Measurements from ENCODE around the gene ARSI.

The ARSI gene

GRCh38 chr5:150289551-150290390 is 12.9 kb downstream of the ARSI start, which contains the start of gene CAMK2A:
Gene CAMK2A, minus strand, starts transcription at chr5:150289773. Its CDS starts 148 bp downstream, at chr5:150289625.
- DNase-seq, result peak; percentile 72

GRCh38 chr5:150288791-150289190 is 13.9 kb downstream of the ARSI start:
- no peak for DNase-seq

DNA sequence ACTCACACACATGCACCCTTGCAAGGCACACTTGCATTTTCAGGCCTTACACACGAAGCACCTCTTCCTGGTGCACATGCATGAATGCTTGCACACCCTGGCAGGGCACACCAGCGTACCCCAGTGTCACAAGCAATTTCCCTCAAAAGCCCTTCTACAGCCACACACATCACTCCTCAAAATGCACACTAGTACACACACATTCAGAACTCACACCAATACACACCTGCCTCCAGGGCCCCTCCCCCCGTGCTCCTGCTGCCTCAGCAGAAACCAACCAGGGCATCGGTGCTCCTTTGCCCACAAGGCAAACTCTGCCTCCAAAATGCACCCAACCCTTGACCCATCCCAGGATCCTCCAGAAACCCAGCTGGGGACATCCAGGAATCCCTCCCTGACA is 14.3 kb downstream of the ARSI start:
- DNase-seq, result no peak

DNA sequence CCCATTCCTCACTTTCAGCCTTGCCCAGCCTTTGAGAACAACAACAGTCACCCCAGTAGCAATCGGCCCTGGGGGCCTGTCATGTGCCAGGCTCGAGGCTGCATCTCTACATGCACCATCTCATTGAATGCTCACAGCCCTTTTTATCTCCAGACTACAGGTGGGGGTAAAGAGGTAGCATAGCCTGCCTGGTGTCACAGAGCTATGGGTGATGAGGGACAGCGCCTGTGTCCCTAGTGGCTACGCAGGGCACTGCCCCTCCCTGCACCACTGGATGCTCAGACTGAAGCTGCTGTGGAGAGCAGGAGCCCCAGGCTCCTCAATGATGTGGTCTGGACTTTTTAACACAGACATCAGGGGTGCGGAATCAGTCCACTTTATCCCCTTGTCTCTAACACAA is 15.9 kb downstream of the ARSI start:
- no peak for DNase-seq

DNA sequence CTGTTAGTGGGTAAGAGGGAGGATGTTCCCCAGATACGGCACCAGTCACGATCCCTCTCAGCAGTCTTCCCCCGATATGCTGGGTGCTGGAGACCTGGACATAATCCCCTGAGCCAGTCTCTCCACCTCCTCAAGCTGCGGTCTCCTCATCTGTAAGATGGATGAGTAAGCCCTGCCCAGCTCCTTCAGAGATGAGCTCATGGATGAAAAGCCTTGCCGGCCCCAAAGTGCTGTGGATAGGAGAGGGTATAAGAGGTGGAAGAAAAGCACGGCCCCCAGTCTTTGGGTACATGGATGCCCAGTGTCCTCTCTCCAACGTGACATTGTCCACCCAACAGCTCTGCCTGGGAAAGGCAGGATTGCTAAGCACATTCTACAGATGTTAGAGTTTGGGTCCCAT is 17.6 kb downstream of the ARSI start:
- no peak for DNase-seq

DNA sequence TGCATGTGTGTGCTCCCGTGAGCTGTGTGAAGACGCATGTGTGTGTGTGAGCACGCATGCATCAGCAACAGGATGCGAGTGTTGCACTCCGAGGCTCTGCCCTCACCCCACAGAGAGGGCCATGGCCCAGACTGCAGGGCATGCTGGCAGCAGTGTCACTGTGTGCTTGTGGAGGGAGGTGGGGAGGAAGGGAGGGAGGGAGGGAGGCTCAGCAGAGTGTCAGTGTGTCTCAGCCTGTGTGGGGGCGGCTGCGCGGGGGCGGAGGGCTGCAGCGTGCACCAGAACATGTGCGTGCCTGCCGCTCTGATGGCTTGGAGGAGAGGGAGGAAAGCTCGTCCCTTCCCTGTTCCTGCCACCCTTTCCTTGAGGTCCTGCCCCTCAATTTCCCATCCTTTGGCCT is 18.4 kb downstream of the ARSI start:
- no peak for DNase-seq

- no peak for DNase-seq
Observed at GRCh38 chr5:150283904-150284303, 18.8 kb downstream of the ARSI start.

DNA sequence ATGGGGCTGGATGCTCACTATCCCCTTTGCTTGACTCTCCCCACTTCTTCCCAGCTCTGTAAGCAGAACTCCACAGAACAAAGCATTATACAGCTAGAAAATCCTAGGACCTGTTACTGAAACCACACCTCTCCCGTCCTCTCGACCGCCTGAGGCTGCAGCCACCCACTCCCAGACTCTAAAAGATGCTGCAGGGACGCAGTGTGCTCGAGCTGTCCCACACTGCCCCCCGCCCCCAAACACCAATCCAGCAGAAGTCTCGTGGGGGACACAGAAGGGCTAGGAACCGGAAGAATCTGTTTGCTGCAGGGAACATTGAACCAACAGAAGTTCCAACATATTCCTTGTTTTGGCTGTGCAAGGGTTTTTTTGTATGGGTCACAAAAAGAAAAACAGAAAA is 20.7 kb downstream of the ARSI start:
- no peak for DNase-seq

GRCh38 chr5:150279330-150280020 is 23.2 kb downstream of the ARSI start:
- no peak for DNase-seq

- no peak for DNase-seq
Observed at GRCh38 chr5:150278916-150279315, 23.8 kb downstream of the ARSI start.

GRCh38 chr5:150278046-150278730 is 24.5 kb downstream of the ARSI start:
- DNase-seq, result no peak

GRCh38 chr5:150277043-150277442 is 25.7 kb downstream of the ARSI start:
- no peak for DNase-seq

DNA sequence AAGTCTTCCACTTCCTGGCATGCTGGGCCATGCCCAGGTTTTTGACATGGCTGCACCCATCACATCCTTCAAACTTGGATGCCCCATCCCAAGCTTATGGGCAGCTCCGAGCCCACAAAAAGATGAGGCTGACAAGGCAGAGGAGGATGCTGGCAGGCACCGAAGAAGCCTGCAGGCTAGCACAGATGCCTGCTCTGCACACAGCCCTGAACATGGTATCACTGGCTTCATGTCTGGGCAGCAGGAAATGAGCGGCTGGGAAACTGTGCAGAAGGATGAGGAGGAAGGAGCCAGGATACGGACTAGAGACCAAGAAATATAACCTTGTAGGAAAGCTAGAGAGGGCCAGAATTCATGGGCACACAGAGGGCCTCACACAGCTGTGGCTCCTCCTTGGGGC is 27.9 kb downstream of the ARSI start:
- no peak for DNase-seq

GRCh38 chr5:150272531-150272930 is 30.2 kb downstream of the ARSI start:
- DNase-seq, result no peak

DNA sequence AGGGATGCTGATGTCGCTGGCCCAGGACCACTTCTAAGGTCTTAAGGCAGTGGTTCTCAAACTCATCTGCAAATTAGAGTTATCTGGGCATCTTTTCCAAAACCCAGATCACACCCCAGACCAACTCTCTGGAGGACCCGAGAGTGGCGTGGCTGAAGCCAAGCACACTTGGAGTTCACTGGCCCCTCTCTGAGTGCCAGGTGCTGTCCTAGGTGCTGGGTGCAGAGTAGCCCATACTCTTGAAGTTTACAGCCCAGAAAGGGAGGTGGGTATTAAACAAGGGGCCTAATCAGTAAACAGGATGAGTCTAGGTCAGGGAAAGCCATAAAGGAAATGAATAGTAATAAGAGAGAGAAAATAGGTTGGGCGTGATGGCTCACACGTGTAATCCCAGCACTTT is 30.8 kb downstream of the ARSI start:
- DNase-seq, result no peak

GRCh38 chr5:150271296-150271692 is 31.4 kb downstream of the ARSI start:
- DNase-seq, result no peak

DNA sequence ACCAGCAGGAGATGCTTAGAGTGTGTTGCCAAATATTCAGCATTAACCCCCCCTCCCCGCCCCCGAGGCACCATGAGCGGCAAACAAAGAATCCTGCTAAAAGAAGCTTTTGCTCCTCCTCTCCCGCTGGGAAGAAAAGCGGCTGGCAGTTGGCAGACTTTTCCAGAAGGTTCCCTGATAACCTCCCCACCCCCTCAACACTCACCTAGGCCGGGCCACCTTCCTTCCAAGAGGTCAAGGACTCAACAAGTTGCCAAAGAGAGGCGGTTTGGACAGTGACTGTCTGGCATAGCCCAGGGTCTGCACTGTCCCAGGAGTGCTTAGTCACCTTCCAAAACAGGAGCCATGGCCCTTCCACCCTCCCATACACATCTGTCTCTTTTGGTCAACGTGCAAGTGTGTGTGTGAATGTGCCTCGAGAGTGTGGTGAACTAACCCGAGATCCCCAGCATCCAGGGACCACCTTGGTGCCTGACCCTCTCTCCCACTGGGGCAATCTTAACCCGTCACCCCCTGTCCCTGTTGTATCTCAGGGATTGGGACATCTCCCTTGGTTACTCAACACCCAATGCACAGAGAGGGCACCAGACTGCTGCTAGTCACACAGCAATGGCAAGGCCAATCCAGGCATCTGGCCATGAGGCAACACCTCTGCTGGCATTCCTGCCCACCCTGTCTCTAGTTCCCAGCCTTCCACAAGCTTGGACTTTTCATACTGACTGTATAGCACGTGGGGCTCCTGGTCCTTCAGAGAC is 32.0 kb downstream of the ARSI start:
- DNase-seq, result no peak

DNA sequence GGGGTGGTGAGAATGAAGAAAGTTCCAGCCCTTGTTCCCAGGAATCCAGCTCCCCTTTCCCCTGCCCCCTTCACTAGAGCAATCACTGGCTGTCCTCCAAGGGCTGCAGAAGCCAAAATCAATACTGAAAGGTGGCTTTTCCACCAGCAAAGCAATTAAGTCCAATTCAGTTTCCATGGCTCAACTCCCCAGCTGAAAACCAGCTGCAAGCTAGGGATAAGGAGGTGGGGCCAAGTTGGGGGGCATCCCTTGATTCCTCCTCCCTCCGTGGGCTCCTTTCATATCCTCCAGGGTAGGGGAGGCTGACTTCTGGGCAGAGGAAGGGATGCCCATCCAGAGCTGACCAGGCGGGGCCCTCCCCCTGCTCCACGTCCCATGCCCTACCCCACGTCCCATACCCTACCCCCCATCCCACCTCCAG is 35.8 kb downstream of the ARSI start:
- DNase-seq, result peak; percentile 20

DNA sequence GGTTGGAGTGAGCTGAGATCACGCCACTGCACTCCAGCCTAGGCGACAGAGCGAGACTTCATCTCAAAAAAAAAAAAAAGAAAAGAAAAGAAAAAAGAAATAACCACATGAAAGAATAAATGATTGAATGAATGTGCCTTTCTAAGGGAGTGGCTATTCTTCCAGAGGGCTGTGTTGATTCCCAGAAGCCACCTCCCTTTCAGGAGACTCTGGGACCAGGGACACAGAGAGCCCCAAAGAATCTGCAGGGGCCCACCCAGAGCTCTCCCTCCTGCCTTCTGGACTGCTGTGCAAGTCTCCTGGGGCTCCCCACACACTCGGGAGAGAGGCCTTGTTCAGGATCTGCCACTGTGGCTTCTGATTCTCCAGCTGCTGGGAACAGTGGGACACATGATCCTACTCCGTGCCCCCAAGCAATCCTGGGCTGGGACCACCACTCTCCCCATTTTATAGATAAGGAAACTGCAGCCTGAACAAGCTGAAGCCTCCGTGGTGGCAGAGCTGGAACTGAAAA is 36.8 kb downstream of the ARSI start:
- DNase-seq, result no peak

GRCh38 chr5:150264667-150265603 is 37.8 kb downstream of the ARSI start:
- DNase-seq, result no peak

DNA sequence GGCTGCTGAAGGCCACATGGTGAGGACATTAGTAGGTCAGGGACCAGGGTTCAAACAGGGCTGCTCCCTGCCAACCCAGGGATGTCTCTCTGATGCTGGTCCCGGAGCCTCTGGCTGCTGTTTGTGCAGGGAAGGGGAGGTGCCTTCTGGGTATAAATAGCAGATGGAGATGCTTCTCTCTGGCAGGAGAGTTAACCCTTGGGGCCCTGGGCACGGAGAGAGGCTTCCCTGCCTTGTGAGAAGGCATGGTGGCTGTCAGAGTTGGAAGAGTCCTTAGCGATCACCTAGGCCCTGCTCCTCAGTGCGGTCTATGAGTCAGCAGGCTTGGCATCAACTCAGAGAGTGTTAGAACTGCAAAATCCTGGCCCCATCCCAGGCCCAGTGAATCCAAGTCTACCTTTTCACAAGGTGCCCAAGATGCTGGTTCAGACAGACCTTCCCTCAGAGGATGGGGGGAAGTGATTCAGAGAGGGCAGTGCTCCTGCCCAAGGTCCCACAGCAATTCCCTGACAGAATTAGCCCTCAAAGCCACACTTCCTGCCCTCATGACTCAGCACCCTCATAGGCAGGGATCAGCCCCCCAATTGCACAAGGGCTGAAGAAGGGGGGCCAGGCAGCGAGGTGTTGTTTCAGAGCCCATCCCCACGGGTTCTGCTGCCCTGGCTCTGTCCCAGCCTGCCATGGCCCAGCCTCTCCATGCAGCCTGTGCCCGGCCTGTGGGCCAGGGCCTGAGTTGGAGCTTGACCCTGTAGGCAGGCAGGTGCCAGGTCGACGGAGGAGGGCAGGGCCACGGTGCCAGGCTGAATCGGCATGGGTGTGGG is 38.7 kb downstream of the ARSI start:
- no peak for DNase-seq
